ENCODE measurements around the gene C19orf44.

C19orf44 gene

GRCh38 chr19:16520074-16520973 lies 24.1 kb downstream of the C19orf44 start:
- Histone ChIP-seq H3K36me3 (ENCODE audit: insufficient read depth, low read length) (peaks cover 74% of the 10 kb centered on the region), H3K27ac (ENCODE audit: low read depth, low read length) (no peak overlapping the region), H3K4me1 (ENCODE audit: insufficient read depth, low read length) (no peaks in the 10 kb centered on the region), H3K4me3 (ENCODE audit: low read depth in 1 of 2, low read length in 2 of 2) (no peak overlapping the region), H3K9me3 (ENCODE audit: low read length) (no peaks in the 10 kb centered on the region), H3K9ac (ENCODE audit: low read length) (no peak overlapping the region), H3K27me3 (ENCODE audit: control insufficient read depth in 1 of 2, insufficient read depth in 2 of 2, low read length in 2 of 2) (no peaks in the 10 kb centered on the region)

DNA sequence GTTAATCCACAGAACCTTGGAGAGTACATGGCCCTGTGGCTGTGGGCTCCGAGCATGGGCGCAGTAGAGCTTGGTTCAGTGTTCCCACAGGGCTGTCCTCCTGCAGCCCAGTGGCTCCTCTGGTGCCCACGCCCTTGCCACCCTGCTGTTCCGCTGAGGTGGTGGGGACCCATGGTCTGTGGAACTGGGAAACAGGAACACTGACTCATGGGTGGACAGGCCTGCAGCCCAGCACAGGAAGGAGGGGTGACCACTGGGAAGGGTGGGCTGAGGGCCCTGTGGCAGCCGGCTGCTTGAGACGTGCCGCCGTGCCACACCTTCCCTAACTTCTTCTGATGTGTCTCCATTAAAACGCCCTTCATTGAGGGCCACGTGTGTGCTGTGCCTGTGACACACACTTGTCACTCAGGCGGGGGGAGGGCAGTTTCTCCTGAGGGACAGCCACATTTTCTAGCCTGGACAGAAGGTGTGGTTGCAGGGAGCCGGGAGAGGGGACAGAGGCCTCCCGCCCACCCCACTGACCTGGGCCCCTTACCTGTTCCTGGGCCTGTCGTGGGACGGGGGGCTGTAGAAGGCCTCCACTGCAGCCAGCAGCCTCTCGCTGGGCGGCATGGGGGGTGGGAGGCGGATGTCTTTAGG lies 24.9 kb downstream of the C19orf44 start:
- Histone ChIP-seq H3K27me3 (ENCODE audit: control insufficient read depth in 1 of 2, insufficient read depth in 2 of 2, low read length in 2 of 2) (no peaks in the 10 kb centered on the region), H3K36me3 (ENCODE audit: insufficient read depth, low read length) (peaks cover 75% of the 10 kb centered on the region)

GRCh38 chr19:16521715-16522289 lies 25.6 kb downstream of the C19orf44 start:
- Histone ChIP-seq H3K9ac (ENCODE audit: low read length) (no peak overlapping the region), H3K36me3 (ENCODE audit: insufficient read depth, low read length) (peaks cover 74% of the 10 kb centered on the region), H3K4me3 (ENCODE audit: low read depth in 1 of 2, low read length in 2 of 2) (no peak overlapping the region), H3K27ac (ENCODE audit: low read depth, low read length) (no peak overlapping the region), H3K9me3 (ENCODE audit: low read length) (no peaks in the 10 kb centered on the region), H3K4me1 (ENCODE audit: insufficient read depth, low read length) (no peaks in the 10 kb centered on the region), H3K27me3 (ENCODE audit: control insufficient read depth in 1 of 2, insufficient read depth in 2 of 2, low read length in 2 of 2) (no peaks in the 10 kb centered on the region)

More for the DNA sequence above, 24.9 kb downstream of the C19orf44 start:
- Histone ChIP-seq H3K27ac (ENCODE audit: low read depth, low read length) (no peak overlapping the region), H3K9ac (ENCODE audit: low read length) (no peak overlapping the region), H3K9me3 (ENCODE audit: low read length) (no peaks in the 10 kb centered on the region), H3K4me1 (ENCODE audit: insufficient read depth, low read length) (no peaks in the 10 kb centered on the region), H3K4me3 (ENCODE audit: low read depth in 1 of 2, low read length in 2 of 2) (no peak overlapping the region)

DNA sequence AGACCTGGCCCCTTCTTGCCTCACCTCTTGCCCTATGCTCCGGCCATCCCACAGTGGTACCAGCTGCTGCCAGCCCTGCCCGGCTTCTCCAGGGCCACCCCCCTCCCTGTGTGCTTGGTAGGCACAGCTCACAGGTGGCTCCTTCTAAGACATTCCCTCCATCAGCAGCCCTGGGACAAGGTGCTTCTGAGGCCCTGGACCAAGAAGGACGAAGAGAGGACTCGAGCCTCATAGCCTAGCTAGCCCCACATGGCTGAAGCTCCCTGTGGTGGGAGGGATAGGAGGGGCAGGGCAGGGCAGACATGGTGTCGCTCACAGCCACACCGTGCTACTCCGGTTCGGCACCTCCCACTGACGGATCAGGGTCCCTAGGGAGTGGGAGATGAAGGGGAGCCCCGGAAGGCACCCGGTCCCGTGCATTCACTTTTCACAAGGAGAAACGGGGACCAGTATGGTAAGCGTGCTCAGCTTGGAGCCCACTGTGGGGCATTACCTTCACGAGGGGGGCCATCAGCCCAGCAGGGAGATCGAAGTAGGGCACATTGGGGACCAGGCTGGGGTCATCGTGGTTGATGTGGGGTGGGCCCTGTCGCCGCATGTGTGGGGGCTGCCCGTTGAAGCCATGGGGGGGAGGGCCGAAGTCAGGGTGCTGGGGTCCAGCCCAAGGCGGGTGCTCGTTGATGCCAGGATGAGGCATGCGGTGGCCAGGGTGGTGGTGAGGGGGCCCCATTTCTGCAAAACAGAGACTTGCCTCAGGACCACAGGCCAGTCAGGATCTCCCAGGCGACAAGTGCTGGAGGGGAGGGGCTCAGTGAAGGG lies 26.6 kb downstream of the C19orf44 start:
- Histone ChIP-seq H3K27ac (ENCODE audit: low read depth, low read length) (no peak overlapping the region), H3K4me1 (ENCODE audit: insufficient read depth, low read length) (no peaks in the 10 kb centered on the region)

GRCh38 chr19:16524991-16525734 lies 29.0 kb downstream of the C19orf44 start:
- no peak overlapping the region for H3K27ac ChIP-seq (ENCODE audit: low read depth, low read length)
- H3K27me3 ChIP-seq (ENCODE audit: control insufficient read depth in 1 of 2, insufficient read depth in 2 of 2, low read length in 2 of 2) = no peaks in the 10 kb centered on the region
- no peaks in the 10 kb centered on the region for H3K9me3 ChIP-seq (ENCODE audit: low read length)
- no peak overlapping the region for H3K9ac ChIP-seq (ENCODE audit: low read length)
- no peak overlapping the region for H3K4me3 ChIP-seq (ENCODE audit: low read depth in 1 of 2, low read length in 2 of 2)
- no peaks in the 10 kb centered on the region for H3K4me1 ChIP-seq (ENCODE audit: insufficient read depth, low read length)
- H3K36me3 ChIP-seq (ENCODE audit: insufficient read depth, low read length) = peaks cover 79% of the 10 kb centered on the region

More for the DNA sequence above, 26.6 kb downstream of the C19orf44 start:
- Histone ChIP-seq H3K36me3 (ENCODE audit: insufficient read depth, low read length) (peaks cover 74% of the 10 kb centered on the region), H3K9ac (ENCODE audit: low read length) (no peak overlapping the region), H3K27me3 (ENCODE audit: control insufficient read depth in 1 of 2, insufficient read depth in 2 of 2, low read length in 2 of 2) (no peaks in the 10 kb centered on the region), H3K4me3 (ENCODE audit: low read depth in 1 of 2, low read length in 2 of 2) (no peak overlapping the region), H3K9me3 (ENCODE audit: low read length) (no peaks in the 10 kb centered on the region)

DNA sequence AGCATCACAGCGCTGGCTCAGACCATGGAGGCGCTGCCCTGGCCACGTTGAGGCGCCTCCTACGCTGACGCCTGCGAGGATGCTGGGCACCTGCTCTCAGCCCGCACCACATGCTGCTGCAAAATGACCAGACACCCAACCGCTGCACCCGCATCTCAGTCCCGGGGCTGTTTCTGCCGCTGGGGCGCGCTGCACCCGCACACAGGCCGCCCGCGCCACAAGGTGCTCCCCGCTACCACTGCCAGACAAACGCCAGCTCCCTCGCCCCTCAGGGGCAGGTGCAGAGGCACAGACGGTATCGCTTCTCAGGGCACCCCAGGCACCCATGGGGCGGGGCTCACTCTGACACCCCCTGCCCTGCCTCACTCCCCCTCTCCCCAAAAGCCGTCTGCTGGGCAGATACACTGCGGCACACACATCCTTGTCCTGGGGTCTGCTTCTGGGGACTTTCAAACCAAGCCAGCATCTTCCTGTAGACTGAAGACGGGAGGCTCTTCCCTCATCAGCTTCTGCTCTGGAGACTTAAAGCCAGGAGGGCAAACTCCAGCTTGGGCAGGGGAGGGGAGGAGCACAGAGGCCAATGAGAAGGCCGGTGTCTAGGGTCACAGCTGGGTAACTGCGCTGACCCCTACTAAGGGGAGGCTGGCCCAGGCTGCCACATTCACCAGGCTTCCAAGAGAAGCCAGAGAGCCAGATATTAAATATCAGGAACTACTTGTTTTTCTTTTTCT lies 29.7 kb downstream of the C19orf44 start:
- Histone ChIP-seq H3K9ac (ENCODE audit: low read length) (no peak overlapping the region), H3K27me3 (ENCODE audit: control insufficient read depth in 1 of 2, insufficient read depth in 2 of 2, low read length in 2 of 2) (no peaks in the 10 kb centered on the region), H3K4me1 (ENCODE audit: insufficient read depth, low read length) (no peaks in the 10 kb centered on the region), H3K9me3 (ENCODE audit: low read length) (no peaks in the 10 kb centered on the region), H3K4me3 (ENCODE audit: low read depth in 1 of 2, low read length in 2 of 2) (no peak overlapping the region), H3K27ac (ENCODE audit: low read depth, low read length) (no peak overlapping the region), H3K36me3 (ENCODE audit: insufficient read depth, low read length) (peaks cover 79% of the 10 kb centered on the region)

GRCh38 chr19:16527334-16527935 lies 31.2 kb downstream of the C19orf44 start:
- H3K36me3 ChIP-seq (ENCODE audit: insufficient read depth, low read length) = peaks cover 83% of the 10 kb centered on the region
- H3K27me3 ChIP-seq (ENCODE audit: control insufficient read depth in 1 of 2, insufficient read depth in 2 of 2, low read length in 2 of 2) = no peaks in the 10 kb centered on the region
- H3K4me1 ChIP-seq (ENCODE audit: insufficient read depth, low read length) = no peaks in the 10 kb centered on the region
- H3K27ac ChIP-seq (ENCODE audit: low read depth, low read length) = no peak overlapping the region
- H3K4me3 ChIP-seq (ENCODE audit: low read depth in 1 of 2, low read length in 2 of 2) = no peak overlapping the region
- H3K9me3 ChIP-seq (ENCODE audit: low read length) = no peaks in the 10 kb centered on the region
- H3K9ac ChIP-seq (ENCODE audit: low read length) = no peak overlapping the region

GRCh38 chr19:16527971-16528521 lies 31.9 kb downstream of the C19orf44 start:
- Histone ChIP-seq H3K9ac (ENCODE audit: low read length) (no peak overlapping the region), H3K9me3 (ENCODE audit: low read length) (no peaks in the 10 kb centered on the region), H3K4me3 (ENCODE audit: low read depth in 1 of 2, low read length in 2 of 2) (no peak overlapping the region), H3K27ac (ENCODE audit: low read depth, low read length) (no peak overlapping the region), H3K4me1 (ENCODE audit: insufficient read depth, low read length) (no peaks in the 10 kb centered on the region), H3K36me3 (ENCODE audit: insufficient read depth, low read length) (peaks cover 83% of the 10 kb centered on the region), H3K27me3 (ENCODE audit: control insufficient read depth in 1 of 2, insufficient read depth in 2 of 2, low read length in 2 of 2) (no peaks in the 10 kb centered on the region)

- Histone ChIP-seq H3K4me1 (ENCODE audit: insufficient read depth, low read length) (no peaks in the 10 kb centered on the region), H3K36me3 (ENCODE audit: insufficient read depth, low read length) (peaks cover 81% of the 10 kb centered on the region), H3K9me3 (ENCODE audit: low read length) (no peaks in the 10 kb centered on the region), H3K27me3 (ENCODE audit: control insufficient read depth in 1 of 2, insufficient read depth in 2 of 2, low read length in 2 of 2) (no peaks in the 10 kb centered on the region), H3K4me3 (ENCODE audit: low read depth in 1 of 2, low read length in 2 of 2) (no peak overlapping the region), H3K27ac (ENCODE audit: low read depth, low read length) (no peak overlapping the region), H3K9ac (ENCODE audit: low read length) (no peak overlapping the region)
These were observed 33.4 kb downstream of the C19orf44 start for GRCh38 chr19:16529466-16530144.

Measured in muscle layer of colon (tissue), 2 donors.